ENCODE measurements around the gene LIN7A. TPM values are rescaled to one million over a fixed set of nuclear protein-coding genes. Genes with fewer than 3 reads are reported as not detected.

Gene LIN7A
- total and polyA plus RNA-seq, 2 experiments from 2014 or later, result 3.0 to 10.3 TPM

- no peaks in the 10 kb centered on the region for H3K36me3 ChIP-seq
- H3K9me3 ChIP-seq (ENCODE audit: low read depth), result no peaks in the 10 kb centered on the region
- H3K4me1 ChIP-seq (ENCODE audit: low read depth), result no peaks in the 10 kb centered on the region
- no peak for DNase-seq (ENCODE audit: low read depth in 1 of 2, low spot score in 1 of 2)
- no peak overlapping the region for H3K27ac ChIP-seq
- no peak for TF ChIP-seq CTCF (IDR thresholded peaks at IDR 0.05; ENCODE audit: low read depth, low read length)
- H3K27me3 ChIP-seq, result no peaks in the 10 kb centered on the region
- no peak overlapping the region for H3K4me3 ChIP-seq
Measured at GRCh38 chr12:80805106-80805505, 132.6 kb downstream of the LIN7A start.

- Histone ChIP-seq H3K36me3 (no peaks in the 10 kb centered on the region), H3K27ac (no peak overlapping the region), H3K4me1 (ENCODE audit: low read depth) (no peaks in the 10 kb centered on the region), H3K9me3 (ENCODE audit: low read depth) (no peaks in the 10 kb centered on the region), H3K4me3 (no peak overlapping the region), H3K27me3 (no peaks in the 10 kb centered on the region)
- no peak for DNase-seq (ENCODE audit: low read depth in 1 of 2, low spot score in 1 of 2)
- no peak for TF ChIP-seq CTCF (IDR thresholded peaks at IDR 0.05; ENCODE audit: low read depth, low read length)
Measured at GRCh38 chr12:80802652-80803400, 134.9 kb downstream of the LIN7A start.

- H3K4me3 ChIP-seq, result no peak overlapping the region
Measured at GRCh38 chr12:80798281-80798680, 139.5 kb downstream of the LIN7A start.

GRCh38 chr12:80794551-80794950, 143.2 kb downstream of the LIN7A start:
- H3K27me3 ChIP-seq, result no peaks in the 10 kb centered on the region
- no peaks in the 10 kb centered on the region for H3K36me3 ChIP-seq
- H3K9me3 ChIP-seq (ENCODE audit: low read depth), result no peaks in the 10 kb centered on the region
- no peak for DNase-seq (ENCODE audit: low read depth in 1 of 2, low spot score in 1 of 2)
- no peak overlapping the region for H3K4me3 ChIP-seq
- H3K27ac ChIP-seq, result no peak overlapping the region
- no peaks in the 10 kb centered on the region for H3K4me1 ChIP-seq (ENCODE audit: low read depth)
- TF ChIP-seq CTCF (IDR thresholded peaks at IDR 0.05; ENCODE audit: low read depth, low read length), result no peak

More at GRCh38 chr12:80798281-80798680, 139.5 kb downstream of the LIN7A start:
- H3K27ac ChIP-seq, result no peak overlapping the region
- no peaks in the 10 kb centered on the region for H3K36me3 ChIP-seq
- H3K9me3 ChIP-seq (ENCODE audit: low read depth), result no peaks in the 10 kb centered on the region
- H3K27me3 ChIP-seq, result no peaks in the 10 kb centered on the region
- no peak for DNase-seq (ENCODE audit: low read depth in 1 of 2, low spot score in 1 of 2)
- no peaks in the 10 kb centered on the region for H3K4me1 ChIP-seq (ENCODE audit: low read depth)
- TF ChIP-seq CTCF (IDR thresholded peaks at IDR 0.05; ENCODE audit: low read depth, low read length), result no peak

GRCh38 chr12:80792861-80793260, 144.9 kb downstream of the LIN7A start:
- Histone ChIP-seq H3K4me1 (ENCODE audit: low read depth) (no peaks in the 10 kb centered on the region), H3K27me3 (no peaks in the 10 kb centered on the region), H3K27ac (no peak overlapping the region), H3K9me3 (ENCODE audit: low read depth) (no peaks in the 10 kb centered on the region), H3K4me3 (no peak overlapping the region), H3K36me3 (no peaks in the 10 kb centered on the region)
- DNase-seq (ENCODE audit: low read depth in 1 of 2, low spot score in 1 of 2), result no peak
- no peak for TF ChIP-seq CTCF (IDR thresholded peaks at IDR 0.05; ENCODE audit: low read depth, low read length)

Data from cardiac muscle cell (in vitro differentiated cells and primary cell).